Loucy (cell line): ENCODE measurements around the gene AP5Z1.

Experiments
- EZH2phosphoT487 ChIP-seq: fragments of 200-600 bp; IDR thresholded peaks from 2 replicates; pipeline ENCODE4 v1.6.1; 2018; ENCODE audit warnings: antibody characterized with exemption, mild to moderate bottlenecking, moderate library complexity, borderline replicate concordance
- TF ChIP-seq, protein P1 (sequence below): fragments of 200-600 bp; sonication (generic); conservative IDR thresholded peaks from 2 replicates; pipeline ENCODE4 v1.5.1; 2014; ENCODE audit warnings: mild to moderate bottlenecking, antibody characterized with exemption, low read length

DNA sequence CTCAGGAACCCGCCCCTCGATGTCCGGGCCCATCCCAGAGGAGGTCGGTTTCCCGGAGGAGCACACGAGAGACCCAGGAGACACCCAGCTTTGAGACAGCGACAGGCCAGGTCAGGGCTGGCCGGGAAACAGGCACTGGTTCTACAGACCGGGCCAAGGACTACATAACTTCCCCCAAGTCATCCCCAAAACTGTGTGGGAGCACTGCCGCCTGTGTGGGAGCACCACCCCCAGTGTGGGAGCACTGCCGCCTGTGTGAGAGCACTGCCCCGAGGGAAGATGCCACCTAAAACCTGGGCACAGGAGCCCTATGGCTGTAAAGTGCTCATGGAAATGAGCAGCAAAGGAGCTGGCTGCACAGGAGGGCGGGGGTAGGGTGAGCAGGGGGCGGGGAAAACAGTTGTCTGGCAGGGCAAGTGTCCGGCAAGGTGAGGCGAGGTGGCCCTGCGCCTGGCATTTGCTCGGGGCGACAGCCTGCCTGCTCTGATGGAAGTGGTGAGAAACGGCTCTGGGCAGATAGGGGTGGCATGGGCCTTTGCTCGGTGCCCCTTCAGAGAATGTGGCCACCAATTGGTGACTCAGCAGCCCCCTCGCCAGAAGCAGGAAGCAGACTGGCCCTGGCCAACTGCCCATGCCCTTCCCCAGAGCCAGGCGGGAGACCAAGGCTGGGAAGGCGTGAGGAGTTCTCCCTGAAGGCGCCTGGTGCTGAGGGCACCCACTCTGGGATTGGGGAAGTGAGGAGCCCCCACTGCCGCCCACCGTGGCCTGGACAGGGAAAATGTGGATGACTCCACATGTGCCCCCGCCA lies 60.2 kb downstream of the AP5Z1 start:
- TF ChIP-seq, protein P1, sequence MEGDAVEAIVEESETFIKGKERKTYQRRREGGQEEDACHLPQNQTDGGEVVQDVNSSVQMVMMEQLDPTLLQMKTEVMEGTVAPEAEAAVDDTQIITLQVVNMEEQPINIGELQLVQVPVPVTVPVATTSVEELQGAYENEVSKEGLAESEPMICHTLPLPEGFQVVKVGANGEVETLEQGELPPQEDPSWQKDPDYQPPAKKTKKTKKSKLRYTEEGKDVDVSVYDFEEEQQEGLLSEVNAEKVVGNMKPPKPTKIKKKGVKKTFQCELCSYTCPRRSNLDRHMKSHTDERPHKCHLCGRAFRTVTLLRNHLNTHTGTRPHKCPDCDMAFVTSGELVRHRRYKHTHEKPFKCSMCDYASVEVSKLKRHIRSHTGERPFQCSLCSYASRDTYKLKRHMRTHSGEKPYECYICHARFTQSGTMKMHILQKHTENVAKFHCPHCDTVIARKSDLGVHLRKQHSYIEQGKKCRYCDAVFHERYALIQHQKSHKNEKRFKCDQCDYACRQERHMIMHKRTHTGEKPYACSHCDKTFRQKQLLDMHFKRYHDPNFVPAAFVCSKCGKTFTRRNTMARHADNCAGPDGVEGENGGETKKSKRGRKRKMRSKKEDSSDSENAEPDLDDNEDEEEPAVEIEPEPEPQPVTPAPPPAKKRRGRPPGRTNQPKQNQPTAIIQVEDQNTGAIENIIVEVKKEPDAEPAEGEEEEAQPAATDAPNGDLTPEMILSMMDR: no peak
- TF ChIP-seq EZH2phosphoT487: no peak
